GM12874 (cell line): ENCODE results near the gene MORN2.

ENCODE experiments used
- CTCF ChIP-seq: IDR thresholded peaks from 2 replicates; pipeline ENCODE4 v1.5.1; 2011; ENCODE audit warnings: low read depth, mild to moderate bottlenecking, control low read depth, low read length, moderate library complexity; ENCODE audit not compliant: insufficient read depth

The MORN2 gene

GRCh38 chr2:38850045-38850444 is 25.7 kb upstream of the MORN2 start:
- TF ChIP-seq CTCF = no peak

- no peak for TF ChIP-seq CTCF
Observed at GRCh38 chr2:38856165-38856564, 19.6 kb upstream of the MORN2 start.

GRCh38 chr2:38862476-38862875 is 13.3 kb upstream of the MORN2 start:
- no peak for TF ChIP-seq CTCF

- TF ChIP-seq CTCF = no peak
Observed at GRCh38 chr2:38863061-38863695, 12.6 kb upstream of the MORN2 start.

- TF ChIP-seq CTCF = no peak
Observed at GRCh38 chr2:38866773-38867443, 8.9 kb upstream of the MORN2 start.

GRCh38 chr2:38871432-38871831 is 4.3 kb upstream of the MORN2 start:
- no peak for TF ChIP-seq CTCF

GRCh38 chr2:38873763-38874162 is 2.0 kb upstream of the MORN2 start:
- no peak for TF ChIP-seq CTCF
